H1 (cell line): ENCODE results near the gene ERICH2. TPM values are rescaled to one million over a fixed set of nuclear protein-coding genes. Genes with fewer than 3 reads are reported as not detected.

ENCODE experiments used
- FOSL1 ChIP-seq: IDR thresholded peaks from 2 replicates; pipeline ENCODE4 v1.6.1; 2011; ENCODE audit warnings: mild to moderate bottlenecking, low read depth, low read length, moderate library complexity; ENCODE audit not compliant: insufficient read depth
- KDM1A ChIP-seq: fragments of 200-600, 300-600 bp; sonication (generic); IDR thresholded peaks from 2 replicates; pipeline ENCODE4 v1.7.1; 2016; ENCODE audit warnings: mild to moderate bottlenecking, low read length, borderline replicate concordance
- polyA plus RNA-seq, 7 experiments: library from polyadenylated mRNA; depleted of rRNA in 3 of 7; stranded (reverse) in 5 of 7; unstranded in 2 of 7; fragments of >200 nt in 5 of 7; fragments of 200-250 nt in 2 of 7; gene quantifications; 1 replicate in 5 of 7; 2 replicates in 1 of 7; 4 replicates in 1 of 7; pipeline versions ENCODE4 v1.2.1 to v1.2.3, GENCODE V29; 2011 to 2013; ENCODE audit warnings: missing spikeins in 2 of 7, mixed read lengths in 2 of 7
- small RNA-seq: library from polyadenylated mRNA; stranded (forward); fragments of <200 nt; extraction: miRNeasy Mini kit (QIAGEN cat#:217004); gene quantifications from one replicate; pipeline ENCODE3, GENCODE V24; 2013; ENCODE audit not compliant: insufficient read depth
- total RNA-seq: library from RNA; stranded (reverse); fragmentation: NEBNext Ultra II Directional; extraction: Animal tissue kit (Norgen Biotek cat#: 25700); gene quantifications from 2 replicates; pipeline ENCODE4 v1.2.1, GENCODE V29; 2021

The ERICH2 gene
- total and polyA plus RNA-seq, 2 of the 8 experiments (the other 6 are each of a cell fraction or from before 2014, with no cell fraction given): 0.20 to 2.1 TPM

DNA sequence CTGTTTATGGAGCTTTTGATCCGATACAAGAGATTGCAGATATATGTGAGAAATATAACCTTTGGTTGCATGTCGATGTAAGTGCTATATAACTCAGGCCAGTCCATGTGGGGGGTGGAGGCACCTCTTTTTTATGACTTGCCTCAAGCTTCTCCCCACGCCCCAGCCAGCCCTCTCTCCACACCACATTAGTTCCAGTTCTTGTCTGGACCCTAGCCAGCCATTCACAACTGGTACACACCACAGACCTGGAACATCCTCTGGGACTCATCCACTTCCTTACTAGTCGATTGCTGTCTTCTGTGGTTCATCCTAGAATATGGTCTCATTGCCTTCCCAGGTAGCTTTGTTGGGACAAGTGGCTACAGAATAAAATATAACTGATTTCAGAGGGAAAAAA, 77.5 kb downstream of the ERICH2 start (continued):
- TF ChIP-seq KDM1A (no peak), FOSL1 (no peak)

Small RNA genes lying within 50 kb of the gene (small RNA-seq; reads per million reads assigned to genes)
- gene RF00019: not detected

Other genes with a start within 250 kb of the ERICH2 start
- gene SP5, start 55.0 kb upstream of the ERICH2 start, total RNA-seq: 0.31 TPM in 1 of 2 replicates, not detected in the other
- 0.17 and 0.46 TPM in 2 replicates for gene SP5, start 55.0 kb upstream of the ERICH2 start, polyA plus RNA-seq (2011; rRNA removed)
- 0.34 and 0.65 TPM in 2 replicates for gene GAD1, start 46.5 kb downstream of the ERICH2 start, total RNA-seq
- gene GAD1, start 46.5 kb downstream of the ERICH2 start, polyA plus RNA-seq (2011; rRNA removed): 1.0 and 1.1 TPM in 2 replicates
- gene GORASP2, start 158.9 kb downstream of the ERICH2 start, total RNA-seq: 81.3 and 86.8 TPM in 2 replicates
- 187 and 214 TPM in 2 replicates for gene GORASP2, start 158.9 kb downstream of the ERICH2 start, polyA plus RNA-seq (2011; rRNA removed)